GM23338 (cell line): ENCODE measurements around the gene PRM3. TPM values are rescaled to one million over a fixed set of nuclear protein-coding genes. Genes with fewer than 3 reads are reported as not detected.
A peak's percentile ranks its signal among the peaks of the same experiment; 100 is the strongest.

ENCODE experiments used
- ATAC-seq: fragments of 200-7000 bp; cut with Tn5 transposase; 3 replicates; pipeline ENCODE4 v1.9.1; 2020
- DNase-seq: peaks from one replicate; pipeline ENCODE4 v3.0.0-alpha.2; 2015; ENCODE audit warnings: low spot score
- H2AFZ ChIP-seq: fragments of 200-600 bp; sonication (generic); 2 replicates; pipeline ENCODE4 v1.8.0; 2016; ENCODE audit warnings: antibody characterized with exemption, mild to moderate bottlenecking, moderate library complexity
- H3F3A ChIP-seq: fragments of 200-600 bp; sonication (generic); replicated peaks from 2 replicates; pipeline ENCODE4 v1.8.0; 2017; ENCODE audit warnings: antibody characterized with exemption, mixed run types, low read depth
- H3K27ac ChIP-seq: fragments of 200-600 bp; sonication (generic); 2 replicates; pipeline ENCODE4 v1.6.1; 2016; ENCODE audit warnings: low read depth
- H3K27me3 ChIP-seq: fragments of 200-600 bp; sonication (generic); 2 replicates; pipeline ENCODE4 v1.8.0; 2016; ENCODE audit warnings: mild to moderate bottlenecking, mixed run types, moderate library complexity; ENCODE audit not compliant: insufficient read depth
- H3K36me3 ChIP-seq: fragments of 200-600 bp; sonication (generic); 2 replicates; pipeline ENCODE4 v1.8.0; 2016; ENCODE audit warnings: mild to moderate bottlenecking; ENCODE audit not compliant: insufficient read depth
- H3K4me1 ChIP-seq: fragments of 200-600 bp; sonication (generic); 2 replicates; pipeline ENCODE4 v1.8.0; 2016; ENCODE audit warnings: mild to moderate bottlenecking, moderate library complexity; ENCODE audit not compliant: insufficient read depth
- H3K4me2 ChIP-seq: fragments of 200-600 bp; sonication (generic); 2 replicates; pipeline ENCODE4 v1.7.1; 2017; ENCODE audit warnings: mixed run types
- H3K4me3 ChIP-seq: fragments of 200-600 bp; sonication (generic); 2 replicates; pipeline ENCODE4 v1.6.1; 2016; ENCODE audit warnings: mixed run types
- H3K79me2 ChIP-seq: fragments of 200-600 bp; sonication (generic); replicated peaks from 2 replicates; pipeline ENCODE4 v1.8.0; 2017; ENCODE audit warnings: mild to moderate bottlenecking; ENCODE audit not compliant: insufficient read depth
- H3K9me2 ChIP-seq: fragments of 200-600 bp; sonication (generic); 2 replicates; pipeline ENCODE4 v1.8.0; 2017; ENCODE audit not compliant: insufficient read depth
- H4K20me1 ChIP-seq: fragments of 200-600 bp; sonication (generic); replicated peaks from 2 replicates; pipeline ENCODE4 v1.8.0; 2017; ENCODE audit warnings: mild to moderate bottlenecking; ENCODE audit not compliant: insufficient read depth
- H3K27ac Mint-ChIP-seq: 2 replicates; pipeline ENCODE4 v1.8.0; 2020; ENCODE audit warnings: inconsistent platforms, mild to moderate bottlenecking, moderate library complexity, mixed read lengths
- H3K27me3 Mint-ChIP-seq: 3 replicates; pipeline ENCODE4 v1.8.0; 2022; ENCODE audit warnings: low read depth, mild to moderate bottlenecking, moderate library complexity, mixed read lengths, inconsistent platforms; ENCODE audit not compliant: insufficient read depth, poor library complexity
- H3K36me3 Mint-ChIP-seq: 3 replicates; pipeline ENCODE4 v1.8.0; 2021; ENCODE audit warnings: low read depth, mild to moderate bottlenecking, inconsistent platforms, moderate library complexity, mixed read lengths
- H3K4me1 Mint-ChIP-seq: 3 replicates; pipeline ENCODE4 v1.8.0; 2020; ENCODE audit warnings: mild to moderate bottlenecking, inconsistent platforms, mixed read lengths
- H3K4me3 Mint-ChIP-seq: 3 replicates; pipeline ENCODE4 v1.8.0; 2021; ENCODE audit warnings: moderate library complexity, mild to moderate bottlenecking, inconsistent platforms, mixed read lengths
- H3K9me3 Mint-ChIP-seq: 3 replicates; pipeline ENCODE4 v1.8.0; 2020; ENCODE audit warnings: moderate library complexity, mild to moderate bottlenecking, inconsistent platforms, mixed read lengths
- CREB1 ChIP-seq: fragments of 250-450 bp; sonication (Bioruptor Pico); IDR thresholded peaks from 2 replicates; pipeline ENCODE4 v1.5.0; 2020; ENCODE audit warnings: low read depth, mild to moderate bottlenecking, moderate library complexity
- EZH2 ChIP-seq: fragments of 200-600 bp; sonication (generic); IDR thresholded peaks from one replicate; pipeline ENCODE4 v1.8.0; 2017; ENCODE audit warnings: antibody characterized with exemption, mild to moderate bottlenecking, low read depth; ENCODE audit not compliant: unreplicated experiment
- EZH2phosphoT487 ChIP-seq: fragments of 200-600 bp; sonication (generic); IDR thresholded peaks from one replicate; pipeline ENCODE4 v1.8.1; 2018; ENCODE audit warnings: antibody characterized with exemption; ENCODE audit not compliant: unreplicated experiment
- JUNB ChIP-seq: IDR thresholded peaks from one replicate; pipeline ENCODE4 v1.6.1; 2016; ENCODE audit warnings: antibody characterized with exemption; ENCODE audit not compliant: unreplicated experiment
- NANOG ChIP-seq: IDR thresholded peaks from 2 replicates; pipeline ENCODE4 v1.6.1; 2016; ENCODE audit warnings: antibody characterized with exemption, borderline replicate concordance
- POLR2AphosphoS5 ChIP-seq: IDR thresholded peaks from 2 replicates; pipeline ENCODE4 v1.6.1; 2016; ENCODE audit warnings: antibody characterized with exemption, low read depth
- REST ChIP-seq: IDR thresholded peaks from one replicate; pipeline ENCODE4 v1.6.1; 2018; ENCODE audit warnings: antibody characterized with exemption; ENCODE audit not compliant: unreplicated experiment
- STAT1 ChIP-seq: IDR thresholded peaks from one replicate; pipeline ENCODE4 v1.6.1; 2016; ENCODE audit warnings: antibody characterized with exemption; ENCODE audit not compliant: unreplicated experiment
- ZNF114 ChIP-seq: fragments of 250-450 bp; sonication (Bioruptor Pico); IDR thresholded peaks from 2 replicates; pipeline ENCODE4 v1.5.0; 2020; ENCODE audit warnings: mild to moderate bottlenecking, moderate library complexity
- ZNF331 ChIP-seq: fragments of 250-450 bp; sonication (Bioruptor Pico); IDR thresholded peaks from 2 replicates; pipeline ENCODE4 v1.5.0; 2020; ENCODE audit warnings: low read depth, mild to moderate bottlenecking, moderate library complexity
- polyA plus RNA-seq: library from polyadenylated mRNA; unstranded; fragments of >200 nt; fragmentation: Nextera tagmentation; extraction: Ambion mirVana; gene quantifications from 2 replicates; pipeline ENCODE4 v1.2.1, GENCODE V29; 2016
- total RNA-seq: library from RNA; depleted of rRNA; stranded (reverse); fragments of >200 nt; shearing (Covaris generic); gene quantifications from 2 replicates; pipeline ENCODE4 v1.2.3, GENCODE V29; 2014
- TF ChIP-seq, protein P1 (sequence below): fragments of 250-450 bp; sonication (Bioruptor Pico); IDR thresholded peaks from 2 replicates; pipeline ENCODE4 v1.5.0; 2020; ENCODE audit warnings: mild to moderate bottlenecking, moderate library complexity
- TF ChIP-seq, protein P2 (sequence below), 2 experiments: fragments of 200-600 bp in 1 of 2; sonication (generic) in 1 of 2; conservative IDR thresholded peaks; 2 replicates each; pipeline versions ENCODE4 v1.5.1 to v1.6.1; 2016 to 2017; ENCODE audit warnings: antibody characterized with exemption in 2 of 2, low read depth in 2 of 2, mild to moderate bottlenecking in 2 of 2, moderate library complexity in 1 of 2
- TF ChIP-seq, protein P3 (sequence below): IDR thresholded peaks from 2 replicates; pipeline ENCODE4 v1.6.1; 2016; ENCODE audit warnings: antibody characterized with exemption

Gene PRM3
- total and polyA plus RNA-seq, 2 experiments from 2014 or later, result not detected

DNA sequence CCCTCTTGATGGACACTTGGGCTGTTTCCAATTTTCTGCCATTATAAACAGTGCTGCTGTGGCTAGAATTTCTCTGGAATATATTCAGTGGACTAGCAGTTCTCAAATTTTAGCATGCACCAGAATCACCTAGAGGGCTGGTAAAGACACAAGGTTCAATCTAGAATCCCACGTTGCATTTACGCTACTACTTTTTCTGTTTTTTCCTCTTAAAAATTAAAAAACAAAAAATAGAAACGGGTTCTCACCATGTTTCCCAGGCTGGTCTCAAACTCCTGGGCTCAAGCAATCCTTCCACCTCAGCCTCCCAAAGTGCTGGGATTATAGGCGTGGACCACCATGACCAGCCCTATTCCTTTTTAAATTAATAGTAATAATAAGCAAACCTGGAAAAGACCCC lies 22.2 kb upstream of the PRM3 start:
- Histone ChIP-seq H3K36me3 (no peaks in the 10 kb centered on the region), H3F3A (peaks cover 7% of the 10 kb centered on the region; the same call in 1 of the 2 replicates), H3K79me2 (no peaks in the 10 kb centered on the region), H3K4me2 (no peak overlapping the region), H3K4me1 (peaks cover 21% of the 10 kb centered on the region), H2AFZ (peak overlapping the region; percentile 96; the same call in 1 of the 2 replicates), H4K20me1 (no peaks in the 10 kb centered on the region), H3K9me2 (no peaks in the 10 kb centered on the region), H3K4me3 (no peak overlapping the region), H3K27me3 (no peaks in the 10 kb centered on the region), H3K27ac (no peak overlapping the region)
- Mint-ChIP-seq H3K4me3 (no peak overlapping the region), H3K9me3 (no peaks in the 10 kb centered on the region), H3K36me3 (no peaks in the 10 kb centered on the region), H3K27me3 (peaks cover under 1% of the 10 kb centered on the region), H3K4me1 (peaks cover 22% of the 10 kb centered on the region), H3K27ac (no peak overlapping the region)
- no peak for DNase-seq
- no peak for ATAC-seq
- TF ChIP-seq, protein P1, sequence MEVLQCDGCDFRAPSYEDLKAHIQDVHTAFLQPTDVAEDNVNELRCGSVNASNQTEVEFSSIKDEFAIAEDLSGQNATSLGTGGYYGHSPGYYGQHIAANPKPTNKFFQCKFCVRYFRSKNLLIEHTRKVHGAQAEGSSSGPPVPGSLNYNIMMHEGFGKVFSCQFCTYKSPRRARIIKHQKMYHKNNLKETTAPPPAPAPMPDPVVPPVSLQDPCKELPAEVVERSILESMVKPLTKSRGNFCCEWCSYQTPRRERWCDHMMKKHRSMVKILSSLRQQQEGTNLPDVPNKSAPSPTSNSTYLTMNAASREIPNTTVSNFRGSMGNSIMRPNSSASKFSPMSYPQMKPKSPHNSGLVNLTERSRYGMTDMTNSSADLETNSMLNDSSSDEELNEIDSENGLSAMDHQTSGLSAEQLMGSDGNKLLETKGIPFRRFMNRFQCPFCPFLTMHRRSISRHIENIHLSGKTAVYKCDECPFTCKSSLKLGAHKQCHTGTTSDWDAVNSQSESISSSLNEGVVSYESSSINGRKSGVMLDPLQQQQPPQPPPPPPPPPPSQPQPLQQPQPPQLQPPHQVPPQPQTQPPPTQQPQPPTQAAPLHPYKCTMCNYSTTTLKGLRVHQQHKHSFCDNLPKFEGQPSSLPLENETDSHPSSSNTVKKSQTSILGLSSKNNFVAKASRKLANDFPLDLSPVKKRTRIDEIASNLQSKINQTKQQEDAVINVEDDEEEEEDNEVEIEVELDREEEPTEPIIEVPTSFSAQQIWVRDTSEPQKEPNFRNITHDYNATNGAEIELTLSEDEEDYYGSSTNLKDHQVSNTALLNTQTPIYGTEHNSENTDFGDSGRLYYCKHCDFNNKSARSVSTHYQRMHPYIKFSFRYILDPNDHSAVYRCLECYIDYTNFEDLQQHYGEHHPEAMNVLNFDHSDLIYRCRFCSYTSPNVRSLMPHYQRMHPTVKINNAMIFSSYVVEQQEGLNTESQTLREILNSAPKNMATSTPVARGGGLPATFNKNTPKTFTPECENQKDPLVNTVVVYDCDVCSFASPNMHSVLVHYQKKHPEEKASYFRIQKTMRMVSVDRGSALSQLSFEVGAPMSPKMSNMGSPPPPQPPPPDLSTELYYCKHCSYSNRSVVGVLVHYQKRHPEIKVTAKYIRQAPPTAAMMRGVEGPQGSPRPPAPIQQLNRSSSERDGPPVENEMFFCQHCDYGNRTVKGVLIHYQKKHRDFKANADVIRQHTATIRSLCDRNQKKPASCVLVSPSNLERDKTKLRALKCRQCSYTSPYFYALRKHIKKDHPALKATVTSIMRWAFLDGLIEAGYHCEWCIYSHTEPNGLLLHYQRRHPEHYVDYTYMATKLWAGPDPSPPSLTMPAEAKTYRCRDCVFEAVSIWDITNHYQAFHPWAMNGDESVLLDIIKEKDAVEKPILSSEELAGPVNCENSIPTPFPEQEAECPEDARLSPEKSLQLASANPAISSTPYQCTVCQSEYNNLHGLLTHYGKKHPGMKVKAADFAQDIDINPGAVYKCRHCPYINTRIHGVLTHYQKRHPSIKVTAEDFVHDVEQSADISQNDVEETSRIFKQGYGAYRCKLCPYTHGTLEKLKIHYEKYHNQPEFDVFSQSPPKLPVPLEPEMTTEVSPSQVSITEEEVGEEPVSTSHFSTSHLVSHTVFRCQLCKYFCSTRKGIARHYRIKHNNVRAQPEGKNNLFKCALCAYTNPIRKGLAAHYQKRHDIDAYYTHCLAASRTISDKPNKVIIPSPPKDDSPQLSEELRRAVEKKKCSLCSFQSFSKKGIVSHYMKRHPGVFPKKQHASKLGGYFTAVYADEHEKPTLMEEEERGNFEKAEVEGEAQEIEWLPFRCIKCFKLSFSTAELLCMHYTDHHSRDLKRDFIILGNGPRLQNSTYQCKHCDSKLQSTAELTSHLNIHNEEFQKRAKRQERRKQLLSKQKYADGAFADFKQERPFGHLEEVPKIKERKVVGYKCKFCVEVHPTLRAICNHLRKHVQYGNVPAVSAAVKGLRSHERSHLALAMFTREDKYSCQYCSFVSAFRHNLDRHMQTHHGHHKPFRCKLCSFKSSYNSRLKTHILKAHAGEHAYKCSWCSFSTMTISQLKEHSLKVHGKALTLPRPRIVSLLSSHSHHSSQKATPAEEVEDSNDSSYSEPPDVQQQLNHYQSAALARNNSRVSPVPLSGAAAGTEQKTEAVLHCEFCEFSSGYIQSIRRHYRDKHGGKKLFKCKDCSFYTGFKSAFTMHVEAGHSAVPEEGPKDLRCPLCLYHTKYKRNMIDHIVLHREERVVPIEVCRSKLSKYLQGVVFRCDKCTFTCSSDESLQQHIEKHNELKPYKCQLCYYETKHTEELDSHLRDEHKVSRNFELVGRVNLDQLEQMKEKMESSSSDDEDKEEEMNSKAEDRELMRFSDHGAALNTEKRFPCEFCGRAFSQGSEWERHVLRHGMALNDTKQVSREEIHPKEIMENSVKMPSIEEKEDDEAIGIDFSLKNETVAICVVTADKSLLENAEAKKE (CRISPR knock-in tag), result no peak
- TF ChIP-seq EZH2 (no peak), ZNF114 (CRISPR knock-in tag) (no peak), JUNB (no peak), NANOG (no peak), ZNF331 (no peak), EZH2phosphoT487 (no peak), REST (no peak), CREB1 (CRISPR knock-in tag) (no peak), POLR2AphosphoS5 (no peak), STAT1 (no peak)
- TF ChIP-seq, protein P2, sequence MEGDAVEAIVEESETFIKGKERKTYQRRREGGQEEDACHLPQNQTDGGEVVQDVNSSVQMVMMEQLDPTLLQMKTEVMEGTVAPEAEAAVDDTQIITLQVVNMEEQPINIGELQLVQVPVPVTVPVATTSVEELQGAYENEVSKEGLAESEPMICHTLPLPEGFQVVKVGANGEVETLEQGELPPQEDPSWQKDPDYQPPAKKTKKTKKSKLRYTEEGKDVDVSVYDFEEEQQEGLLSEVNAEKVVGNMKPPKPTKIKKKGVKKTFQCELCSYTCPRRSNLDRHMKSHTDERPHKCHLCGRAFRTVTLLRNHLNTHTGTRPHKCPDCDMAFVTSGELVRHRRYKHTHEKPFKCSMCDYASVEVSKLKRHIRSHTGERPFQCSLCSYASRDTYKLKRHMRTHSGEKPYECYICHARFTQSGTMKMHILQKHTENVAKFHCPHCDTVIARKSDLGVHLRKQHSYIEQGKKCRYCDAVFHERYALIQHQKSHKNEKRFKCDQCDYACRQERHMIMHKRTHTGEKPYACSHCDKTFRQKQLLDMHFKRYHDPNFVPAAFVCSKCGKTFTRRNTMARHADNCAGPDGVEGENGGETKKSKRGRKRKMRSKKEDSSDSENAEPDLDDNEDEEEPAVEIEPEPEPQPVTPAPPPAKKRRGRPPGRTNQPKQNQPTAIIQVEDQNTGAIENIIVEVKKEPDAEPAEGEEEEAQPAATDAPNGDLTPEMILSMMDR (conservative IDR thresholded peaks at IDR 0.05; ENCODE audit: low read depth in 2 of 2), result no peak
- TF ChIP-seq, protein P3, sequence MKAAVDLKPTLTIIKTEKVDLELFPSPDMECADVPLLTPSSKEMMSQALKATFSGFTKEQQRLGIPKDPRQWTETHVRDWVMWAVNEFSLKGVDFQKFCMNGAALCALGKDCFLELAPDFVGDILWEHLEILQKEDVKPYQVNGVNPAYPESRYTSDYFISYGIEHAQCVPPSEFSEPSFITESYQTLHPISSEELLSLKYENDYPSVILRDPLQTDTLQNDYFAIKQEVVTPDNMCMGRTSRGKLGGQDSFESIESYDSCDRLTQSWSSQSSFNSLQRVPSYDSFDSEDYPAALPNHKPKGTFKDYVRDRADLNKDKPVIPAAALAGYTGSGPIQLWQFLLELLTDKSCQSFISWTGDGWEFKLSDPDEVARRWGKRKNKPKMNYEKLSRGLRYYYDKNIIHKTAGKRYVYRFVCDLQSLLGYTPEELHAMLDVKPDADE, result no peak
